GM12801 (cell line): ENCODE results near the gene SNX30.

Experiments
- CTCF ChIP-seq: IDR thresholded peaks from one replicate; pipeline ENCODE4 v1.5.1; 2011; ENCODE audit warnings: control low read depth; ENCODE audit not compliant: insufficient read length; ENCODE audit errors: extremely low read depth

The SNX30 gene

GRCh38 chr9:112846528-112847488, 96.2 kb downstream of the SNX30 start:
- TF ChIP-seq CTCF: no peak

- TF ChIP-seq CTCF: no peak
Observed at GRCh38 chr9:112848316-112849151, 98.0 kb downstream of the SNX30 start.

- no peak for TF ChIP-seq CTCF
Observed at GRCh38 chr9:112849363-112849922, 98.9 kb downstream of the SNX30 start.

GRCh38 chr9:112850840-112851239, 100.3 kb downstream of the SNX30 start:
- TF ChIP-seq CTCF: no peak

DNA sequence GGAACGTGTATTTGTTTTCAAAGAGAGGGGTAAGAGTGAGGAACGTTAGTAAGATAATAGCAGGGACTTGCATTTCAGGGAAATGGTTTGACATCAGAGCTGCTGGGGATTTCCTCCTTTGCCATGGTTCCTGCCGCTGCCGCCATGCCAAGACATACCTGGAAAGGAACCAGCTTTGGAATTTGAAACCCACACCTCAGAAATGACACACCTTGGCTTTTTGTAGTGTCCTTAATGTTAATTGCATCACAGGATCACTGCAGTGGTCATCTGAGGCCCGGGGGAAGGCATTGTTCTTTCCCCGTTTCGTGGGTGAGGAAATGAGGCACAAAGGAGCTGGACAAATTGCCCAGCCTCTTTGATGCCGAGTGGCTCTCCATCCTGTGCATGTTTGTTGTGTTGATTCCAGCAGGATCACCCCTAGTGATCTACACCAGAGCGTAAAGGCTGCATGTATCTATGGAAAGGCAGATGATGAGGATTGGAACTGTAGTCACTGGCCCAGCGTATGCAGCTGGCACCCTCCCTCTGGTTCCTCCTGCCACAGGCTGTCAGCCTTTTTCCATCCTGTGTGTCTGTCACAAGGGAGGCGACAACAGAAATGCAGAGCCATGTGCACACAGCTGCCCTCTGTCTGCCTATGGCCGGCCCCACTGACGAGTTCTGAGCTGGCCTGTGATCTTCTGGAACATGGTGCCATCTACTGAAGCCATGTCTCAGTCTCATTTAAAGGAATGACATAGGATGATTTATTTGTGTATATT, 102.4 kb downstream of the SNX30 start:
- TF ChIP-seq CTCF: no peak

- no peak for TF ChIP-seq CTCF
Observed at GRCh38 chr9:112853882-112854585, 103.5 kb downstream of the SNX30 start.
